ENCODE measurements around the gene SGSM2. TPM values are rescaled to one million over a fixed set of nuclear protein-coding genes. Genes with fewer than 3 reads are reported as not detected.
"Not testable (repeated sequence)": the region's sequence is repeated elsewhere in the genome, so short reads cannot be mapped to it uniquely, and the experiment has no call there.

Gene SGSM2
- total and polyA plus RNA-seq, 4 donors = 5.5 to 17.5 (median 12.4) TPM

- peak overlapping the region; percentile 73 to 85 for H3K27ac ChIP-seq (ENCODE audit: low read depth in 1 of 2, low read length in 2 of 2)
- peaks cover 0 to 11% (median 7%) of the 10 kb centered on the region in 4 donors for H3K4me1 ChIP-seq (ENCODE audit: control insufficient read depth in 4 of 4, insufficient read depth in 4 of 4, low read length in 3 of 4)
- no peaks in the 10 kb centered on the region for H3K27me3 ChIP-seq (ENCODE audit: control insufficient read depth in 4 of 4, insufficient read depth in 4 of 4, low read length in 3 of 4)
- H3K9me3 ChIP-seq (ENCODE audit: control insufficient read depth in 4 of 4, low read length in 3 of 4) = no peaks in the 10 kb centered on the region
- DNase-seq (ENCODE audit: low spot score) = no peak
- TF ChIP-seq FOXA2 (IDR thresholded peaks at IDR 0.05) = peak; percentile 49
- no peak for TF ChIP-seq RAD21 (IDR thresholded peaks at IDR 0.05)
- no peak for TF ChIP-seq CTCF (IDR thresholded peaks at IDR 0.05; ENCODE audit: low read depth, low read length, missing input control)
- TF ChIP-seq SP1 (IDR thresholded peaks at IDR 0.05) = peak; percentile 42
- TF ChIP-seq FOXA1 (IDR thresholded peaks at IDR 0.05) = peak; percentile 11
- TF ChIP-seq HNF4A (conservative IDR thresholded peaks at IDR 0.05) = peak; percentile 59 to 63
- TF ChIP-seq JUND (IDR thresholded peaks at IDR 0.05) = peak; percentile 79 to 83
- TF ChIP-seq RXRA (IDR thresholded peaks at IDR 0.05) = peak; percentile 6 to 18
- 40% methylated on average over 6 of the region's 6 CpGs for WGBS
- no peaks in the 10 kb centered on the region for H3K36me3 ChIP-seq (ENCODE audit: control insufficient read depth in 4 of 4, insufficient read depth in 3 of 4, low read depth in 1 of 4, low read length in 3 of 4)
- H3K9ac ChIP-seq (ENCODE audit: low read depth in 1 of 2, low read length in 2 of 2) = peak overlapping the region; percentile 15 to 74
- no peak overlapping the region for H3K4me3 ChIP-seq (ENCODE audit: low read depth in 1 of 3, low read length in 3 of 3)
These were observed 27.8 kb upstream of the SGSM2 start for GRCh38 chr17:2309338-2310154.

DNA sequence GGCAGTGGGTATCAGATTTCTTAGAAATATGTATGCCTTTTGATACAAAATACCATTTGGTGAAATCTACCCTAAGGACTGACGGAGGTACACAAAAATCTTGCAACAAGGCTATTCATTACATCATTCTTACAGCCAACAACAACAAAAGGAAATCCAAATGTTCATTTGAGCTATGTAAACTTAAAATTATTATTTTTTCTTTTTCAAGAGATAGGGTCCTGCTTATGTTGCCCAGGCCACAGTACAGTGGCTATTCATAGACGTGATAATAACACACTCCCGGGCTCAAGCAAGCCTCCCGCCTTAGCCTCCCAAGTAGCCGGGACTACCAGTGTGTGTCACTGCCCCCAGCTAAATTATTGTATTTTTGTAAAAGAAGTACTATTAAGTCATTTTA is 24.6 kb upstream of the SGSM2 start:
- TF ChIP-seq FOXA1 (IDR thresholded peaks at IDR 0.05) (no peak), SP1 (IDR thresholded peaks at IDR 0.05) (no peak)
- Histone ChIP-seq H3K27ac (ENCODE audit: low read depth in 1 of 2, low read length in 2 of 2) (no peak overlapping the region), H3K36me3 (ENCODE audit: control insufficient read depth in 4 of 4, insufficient read depth in 3 of 4, low read depth in 1 of 4, low read length in 3 of 4) (no peaks in the 10 kb centered on the region), H3K4me1 (ENCODE audit: control insufficient read depth in 4 of 4, insufficient read depth in 4 of 4, low read length in 3 of 4) (peaks cover 0 to 11% (median 7%) of the 10 kb centered on the region in 4 donors), H3K4me3 (ENCODE audit: low read depth in 1 of 3, low read length in 3 of 3) (no peak overlapping the region), H3K9me3 (ENCODE audit: control insufficient read depth in 4 of 4, low read length in 3 of 4) (no peaks in the 10 kb centered on the region), H3K9ac (ENCODE audit: low read depth in 1 of 2, low read length in 2 of 2) (no peak overlapping the region), H3K27me3 (ENCODE audit: control insufficient read depth in 4 of 4, insufficient read depth in 4 of 4, low read length in 3 of 4) (no peaks in the 10 kb centered on the region)
- WGBS = 95% methylated on average over 5 of the region's 5 CpGs
- no peak for DNase-seq (ENCODE audit: low spot score)

- H3K9ac ChIP-seq (ENCODE audit: low read depth in 1 of 2, low read length in 2 of 2); H3K4me3 ChIP-seq (ENCODE audit: low read depth in 1 of 3, low read length in 3 of 3); H3K27ac ChIP-seq (ENCODE audit: low read depth in 1 of 2, low read length in 2 of 2); H3K4me1 ChIP-seq (ENCODE audit: control insufficient read depth in 4 of 4, insufficient read depth in 4 of 4, low read length in 3 of 4); H3K27me3 ChIP-seq (ENCODE audit: control insufficient read depth in 4 of 4, insufficient read depth in 4 of 4, low read length in 3 of 4); H3K36me3 ChIP-seq (ENCODE audit: control insufficient read depth in 4 of 4, insufficient read depth in 3 of 4, low read depth in 1 of 4, low read length in 3 of 4); H3K9me3 ChIP-seq (ENCODE audit: control insufficient read depth in 4 of 4, low read length in 3 of 4); DNase-seq (ENCODE audit: low spot score): not testable (repeated sequence)
- 95% methylated on average over 7 of the region's 7 CpGs for WGBS
These were observed 20.4 kb upstream of the SGSM2 start for GRCh38 chr17:2316916-2317205.

- H3K4me1 ChIP-seq (ENCODE audit: control insufficient read depth in 4 of 4, insufficient read depth in 4 of 4, low read length in 3 of 4) = no peaks in the 10 kb centered on the region
- no peak overlapping the region for H3K9ac ChIP-seq (ENCODE audit: low read depth in 1 of 2, low read length in 2 of 2)
- no peaks in the 10 kb centered on the region for H3K27me3 ChIP-seq (ENCODE audit: control insufficient read depth in 4 of 4, insufficient read depth in 4 of 4, low read length in 3 of 4)
- peaks cover under 1 to 11% (median 2%) of the 10 kb centered on the region in 4 donors for H3K36me3 ChIP-seq (ENCODE audit: control insufficient read depth in 4 of 4, insufficient read depth in 3 of 4, low read depth in 1 of 4, low read length in 3 of 4)
- no peak overlapping the region for H3K4me3 ChIP-seq (ENCODE audit: low read depth in 1 of 3, low read length in 3 of 3)
- no peak overlapping the region for H3K27ac ChIP-seq (ENCODE audit: low read depth in 1 of 2, low read length in 2 of 2)
- no peak for DNase-seq (ENCODE audit: low spot score)
- TF ChIP-seq FOXA1 (IDR thresholded peaks at IDR 0.05) = no peak
- TF ChIP-seq GABPA (IDR thresholded peaks at IDR 0.05 in 1 of 2, conservative IDR thresholded peaks at IDR 0.05 in 1 of 2) = no peak
- TF ChIP-seq RXRA (IDR thresholded peaks at IDR 0.05) = no peak
- TF ChIP-seq EGR1 (IDR thresholded peaks at IDR 0.05; ENCODE audit: low read depth in 2 of 2) = no peak
- TF ChIP-seq TAF1 (conservative IDR thresholded peaks at IDR 0.05) = no peak
- TF ChIP-seq HNF4G (IDR thresholded peaks at IDR 0.05) = no peak
- TF ChIP-seq, protein P1, sequence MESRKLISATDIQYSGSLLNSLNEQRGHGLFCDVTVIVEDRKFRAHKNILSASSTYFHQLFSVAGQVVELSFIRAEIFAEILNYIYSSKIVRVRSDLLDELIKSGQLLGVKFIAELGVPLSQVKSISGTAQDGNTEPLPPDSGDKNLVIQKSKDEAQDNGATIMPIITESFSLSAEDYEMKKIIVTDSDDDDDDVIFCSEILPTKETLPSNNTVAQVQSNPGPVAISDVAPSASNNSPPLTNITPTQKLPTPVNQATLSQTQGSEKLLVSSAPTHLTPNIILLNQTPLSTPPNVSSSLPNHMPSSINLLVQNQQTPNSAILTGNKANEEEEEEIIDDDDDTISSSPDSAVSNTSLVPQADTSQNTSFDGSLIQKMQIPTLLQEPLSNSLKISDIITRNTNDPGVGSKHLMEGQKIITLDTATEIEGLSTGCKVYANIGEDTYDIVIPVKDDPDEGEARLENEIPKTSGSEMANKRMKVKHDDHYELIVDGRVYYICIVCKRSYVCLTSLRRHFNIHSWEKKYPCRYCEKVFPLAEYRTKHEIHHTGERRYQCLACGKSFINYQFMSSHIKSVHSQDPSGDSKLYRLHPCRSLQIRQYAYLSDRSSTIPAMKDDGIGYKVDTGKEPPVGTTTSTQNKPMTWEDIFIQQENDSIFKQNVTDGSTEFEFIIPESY (IDR thresholded peaks at IDR 0.05) = no peak
- TF ChIP-seq, protein P2, sequence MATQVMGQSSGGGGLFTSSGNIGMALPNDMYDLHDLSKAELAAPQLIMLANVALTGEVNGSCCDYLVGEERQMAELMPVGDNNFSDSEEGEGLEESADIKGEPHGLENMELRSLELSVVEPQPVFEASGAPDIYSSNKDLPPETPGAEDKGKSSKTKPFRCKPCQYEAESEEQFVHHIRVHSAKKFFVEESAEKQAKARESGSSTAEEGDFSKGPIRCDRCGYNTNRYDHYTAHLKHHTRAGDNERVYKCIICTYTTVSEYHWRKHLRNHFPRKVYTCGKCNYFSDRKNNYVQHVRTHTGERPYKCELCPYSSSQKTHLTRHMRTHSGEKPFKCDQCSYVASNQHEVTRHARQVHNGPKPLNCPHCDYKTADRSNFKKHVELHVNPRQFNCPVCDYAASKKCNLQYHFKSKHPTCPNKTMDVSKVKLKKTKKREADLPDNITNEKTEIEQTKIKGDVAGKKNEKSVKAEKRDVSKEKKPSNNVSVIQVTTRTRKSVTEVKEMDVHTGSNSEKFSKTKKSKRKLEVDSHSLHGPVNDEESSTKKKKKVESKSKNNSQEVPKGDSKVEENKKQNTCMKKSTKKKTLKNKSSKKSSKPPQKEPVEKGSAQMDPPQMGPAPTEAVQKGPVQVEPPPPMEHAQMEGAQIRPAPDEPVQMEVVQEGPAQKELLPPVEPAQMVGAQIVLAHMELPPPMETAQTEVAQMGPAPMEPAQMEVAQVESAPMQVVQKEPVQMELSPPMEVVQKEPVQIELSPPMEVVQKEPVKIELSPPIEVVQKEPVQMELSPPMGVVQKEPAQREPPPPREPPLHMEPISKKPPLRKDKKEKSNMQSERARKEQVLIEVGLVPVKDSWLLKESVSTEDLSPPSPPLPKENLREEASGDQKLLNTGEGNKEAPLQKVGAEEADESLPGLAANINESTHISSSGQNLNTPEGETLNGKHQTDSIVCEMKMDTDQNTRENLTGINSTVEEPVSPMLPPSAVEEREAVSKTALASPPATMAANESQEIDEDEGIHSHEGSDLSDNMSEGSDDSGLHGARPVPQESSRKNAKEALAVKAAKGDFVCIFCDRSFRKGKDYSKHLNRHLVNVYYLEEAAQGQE (IDR thresholded peaks at IDR 0.05) = no peak
- H3K9me3 ChIP-seq (ENCODE audit: control insufficient read depth in 4 of 4, low read length in 3 of 4) = no peaks in the 10 kb centered on the region
- 96% methylated on average over 3 of the region's 3 CpGs for WGBS
These were observed 19.5 kb upstream of the SGSM2 start for GRCh38 chr17:2317796-2318195.

All from liver (tissue), 9 donors.